Measurements from ENCODE around the gene DAZAP1.

- no peak for TF ChIP-seq MAX (IDR thresholded peaks at IDR 0.05; ENCODE audit: low read depth)
- TF ChIP-seq, protein P1, sequence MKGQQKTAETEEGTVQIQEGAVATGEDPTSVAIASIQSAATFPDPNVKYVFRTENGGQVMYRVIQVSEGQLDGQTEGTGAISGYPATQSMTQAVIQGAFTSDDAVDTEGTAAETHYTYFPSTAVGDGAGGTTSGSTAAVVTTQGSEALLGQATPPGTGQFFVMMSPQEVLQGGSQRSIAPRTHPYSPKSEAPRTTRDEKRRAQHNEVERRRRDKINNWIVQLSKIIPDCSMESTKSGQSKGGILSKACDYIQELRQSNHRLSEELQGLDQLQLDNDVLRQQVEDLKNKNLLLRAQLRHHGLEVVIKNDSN (IDR thresholded peaks at IDR 0.05; ENCODE audit: borderline replicate concordance, low read depth) = no peak
- no peak for TF ChIP-seq RAD21 (IDR thresholded peaks at IDR 0.05; ENCODE audit: low read length)
- no peak for TF ChIP-seq CTCF (IDR thresholded peaks at IDR 0.05)
- no peak for TF ChIP-seq ZBTB33 (IDR thresholded peaks at IDR 0.05; ENCODE audit: borderline replicate concordance, low read depth)
- no peak for TF ChIP-seq JUND (IDR thresholded peaks at IDR 0.05)
- TF ChIP-seq GABPA (IDR thresholded peaks at IDR 0.05; ENCODE audit: low read depth) = no peak
These were observed 30.0 kb upstream of the DAZAP1 start for GRCh38 chr19:1377176-1377964.

All from SK-N-SH (cell line).